Natural killer cell (primary cell): ENCODE measurements around the gene RUNDC1. TPM values are rescaled to one million over a fixed set of nuclear protein-coding genes. Genes with fewer than 3 reads are reported as not detected.
"Not testable (repeated sequence)": the region's sequence is repeated elsewhere in the genome, so short reads cannot be mapped to it uniquely, and the experiment has no call there.

Experiments
- ATAC-seq, 3 donors: fragments of 150-1000 bp in 2 of 3; fragments of 200-7000 bp in 1 of 3; cut with Tn5 transposase; 1 replicate in 1 of 3; 2 replicates in 2 of 3; pipeline ENCODE4 v1.10.0; 2021; ENCODE audit warnings: mild to moderate bottlenecking in 2 of 3, moderate library complexity in 2 of 3
- DNase-seq, 2 donors: peaks; one replicate each; pipeline versions ENCODE4 v3.0.0 to v3.0.0-alpha.2; 2013 to 2021; ENCODE audit warnings: mixed read lengths in 1 of 2
- H3K27ac ChIP-seq: one replicate; pipeline ENCODE4 v1.5.1; 2013; ENCODE audit warnings: mild to moderate bottlenecking, low read length
- H3K27me3 ChIP-seq: one replicate; pipeline ENCODE4 v1.6.1; 2013; ENCODE audit warnings: low read length; ENCODE audit not compliant: control insufficient read depth, insufficient read depth
- H3K36me3 ChIP-seq: one replicate; pipeline ENCODE4 v1.6.1; 2013; ENCODE audit warnings: low read length; ENCODE audit not compliant: control insufficient read depth, insufficient read depth
- H3K4me1 ChIP-seq: one replicate; pipeline ENCODE4 v1.6.1; 2013; ENCODE audit warnings: low read length; ENCODE audit not compliant: control insufficient read depth, insufficient read depth
- H3K4me3 ChIP-seq: one replicate; pipeline ENCODE4 v1.5.1; 2013; ENCODE audit warnings: low read length
- H3K9me3 ChIP-seq: one replicate; pipeline ENCODE4 v1.6.1; 2013; ENCODE audit warnings: low read length; ENCODE audit not compliant: control insufficient read depth, insufficient read depth
- H3K27ac Mint-ChIP-seq, 2 donors: one replicate each; pipeline ENCODE4 v1.8.0; 2022; ENCODE audit warnings: mild to moderate bottlenecking in 2 of 2, mixed read lengths in 2 of 2, moderate library complexity in 1 of 2
- H3K27me3 Mint-ChIP-seq, 2 donors: one replicate each; pipeline ENCODE4 v1.8.0; 2022; ENCODE audit warnings: low read depth in 2 of 2, mixed read lengths in 2 of 2
- H3K36me3 Mint-ChIP-seq: one replicate; pipeline ENCODE4 v1.8.0; 2022; ENCODE audit warnings: mixed read lengths
- H3K4me1 Mint-ChIP-seq, 2 donors: one replicate each; pipeline ENCODE4 v1.8.0; 2022; ENCODE audit warnings: mixed read lengths in 2 of 2
- H3K4me3 Mint-ChIP-seq: one replicate; pipeline ENCODE4 v1.8.0; 2022; ENCODE audit warnings: mild to moderate bottlenecking, moderate library complexity, mixed read lengths
- H3K9me3 Mint-ChIP-seq, 2 donors: one replicate each; pipeline ENCODE4 v1.8.0; 2022; ENCODE audit warnings: mixed read lengths in 2 of 2
- WGBS: methylation state at CpG from one replicate; pipeline ENCODE4 v1.1.7; 2013; ENCODE audit warnings: missing lambda C conversion rate; ENCODE audit not compliant: insufficient coverage; 5-methylcytosine and 5-hydroxymethylcytosine counted together
- intact Hi-C: fragments of 100-400 bp; cut with micrococcal nuclease; formaldehyde crosslinking; loops from one replicate; pipeline ENCODE4 v1.14.2; 2022
- total RNA-seq, 4 donors: library from RNA; stranded (reverse); fragments of 120-200 nt in 1 of 4; gene quantifications; one replicate each; pipeline versions ENCODE4 v1.2.3 to v1.2.4, GENCODE V29; 2013 to 2022
- TF ChIP-seq, protein P1 (sequence below): fragments of 200-600 bp; IDR thresholded peaks from one replicate; pipeline ENCODE4 v1.8.0; 2022; ENCODE audit warnings: antibody characterized with exemption

The RUNDC1 gene
- total RNA-seq, 3 donors from 2014 or later (not counting 1 experiment from before 2014, with no cell fraction given): 11.6 to 15.8 (median 14.6) TPM

DNA sequence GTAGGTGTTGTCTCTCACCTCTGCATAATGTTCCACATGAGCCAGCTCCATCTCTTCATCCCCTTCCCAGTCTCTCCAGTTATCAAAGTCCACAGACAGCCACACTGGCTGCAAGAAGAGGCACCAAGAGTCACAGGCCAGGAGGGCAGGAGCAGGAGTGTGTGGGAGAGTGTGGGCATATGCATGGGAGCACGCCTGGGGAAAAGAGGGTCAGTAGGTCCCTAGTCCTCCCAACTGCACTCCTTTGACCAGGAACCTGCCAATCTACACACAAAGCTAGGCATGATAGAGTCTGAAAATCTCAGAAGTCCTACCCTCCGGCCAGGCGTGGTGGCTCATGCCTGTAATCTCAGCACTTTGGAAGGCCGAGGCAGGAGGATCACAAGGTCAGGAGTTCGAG lies 8.8 kb upstream of the RUNDC1 start:
- intact Hi-C loops: no loop called here
- peaks cover 0 to 2% of the 10 kb centered on the region in 2 donors for H3K27me3 Mint-ChIP-seq
- DNase-seq (no peak), ATAC-seq (no peak)
- no peaks in the 10 kb centered on the region for H3K4me1 Mint-ChIP-seq
- 93% methylated on average over 5 of the region's 5 CpGs for WGBS
- H3K36me3 ChIP-seq: no peaks in the 10 kb centered on the region
- H3K27ac Mint-ChIP-seq: no peak overlapping the region
- no peaks in the 10 kb centered on the region for H3K4me1 ChIP-seq
- H3K9me3 Mint-ChIP-seq: no peaks in the 10 kb centered on the region
- H3K9me3 ChIP-seq: no peaks in the 10 kb centered on the region
- H3K36me3 Mint-ChIP-seq: no peaks in the 10 kb centered on the region
- H3K27me3 ChIP-seq: no peaks in the 10 kb centered on the region
- H3K4me3 Mint-ChIP-seq: no peak overlapping the region
- TF ChIP-seq, protein P1, sequence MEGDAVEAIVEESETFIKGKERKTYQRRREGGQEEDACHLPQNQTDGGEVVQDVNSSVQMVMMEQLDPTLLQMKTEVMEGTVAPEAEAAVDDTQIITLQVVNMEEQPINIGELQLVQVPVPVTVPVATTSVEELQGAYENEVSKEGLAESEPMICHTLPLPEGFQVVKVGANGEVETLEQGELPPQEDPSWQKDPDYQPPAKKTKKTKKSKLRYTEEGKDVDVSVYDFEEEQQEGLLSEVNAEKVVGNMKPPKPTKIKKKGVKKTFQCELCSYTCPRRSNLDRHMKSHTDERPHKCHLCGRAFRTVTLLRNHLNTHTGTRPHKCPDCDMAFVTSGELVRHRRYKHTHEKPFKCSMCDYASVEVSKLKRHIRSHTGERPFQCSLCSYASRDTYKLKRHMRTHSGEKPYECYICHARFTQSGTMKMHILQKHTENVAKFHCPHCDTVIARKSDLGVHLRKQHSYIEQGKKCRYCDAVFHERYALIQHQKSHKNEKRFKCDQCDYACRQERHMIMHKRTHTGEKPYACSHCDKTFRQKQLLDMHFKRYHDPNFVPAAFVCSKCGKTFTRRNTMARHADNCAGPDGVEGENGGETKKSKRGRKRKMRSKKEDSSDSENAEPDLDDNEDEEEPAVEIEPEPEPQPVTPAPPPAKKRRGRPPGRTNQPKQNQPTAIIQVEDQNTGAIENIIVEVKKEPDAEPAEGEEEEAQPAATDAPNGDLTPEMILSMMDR: no peak
- H3K27ac ChIP-seq: no peak overlapping the region
- H3K4me3 ChIP-seq: no peak overlapping the region

DNA sequence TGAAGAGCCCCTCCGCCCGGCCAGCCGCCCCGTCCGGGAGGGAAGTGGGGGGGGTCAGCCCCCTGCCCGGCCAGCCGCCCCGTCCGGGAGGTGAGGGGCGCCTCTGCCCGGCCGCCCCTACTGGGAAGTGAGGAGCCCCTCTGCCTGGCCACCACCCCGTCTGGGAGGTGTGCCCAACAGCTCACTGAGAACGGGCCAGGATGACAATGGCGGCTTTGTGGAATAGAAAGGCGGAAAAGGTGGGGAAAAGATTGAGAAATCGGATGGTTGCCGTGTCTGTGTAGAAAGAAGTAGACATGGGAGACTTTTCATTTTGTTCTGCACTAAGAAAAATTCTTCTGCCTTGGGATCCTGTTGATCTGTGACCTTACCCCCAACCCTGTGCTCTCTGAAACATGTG lies 7.0 kb upstream of the RUNDC1 start:
- 94% methylated on average over 3 of the region's 18 CpGs for WGBS
- H3K36me3 ChIP-seq, H3K4me1 Mint-ChIP-seq, H3K27ac Mint-ChIP-seq, DNase-seq, H3K36me3 Mint-ChIP-seq, ATAC-seq, H3K4me3 Mint-ChIP-seq, H3K27me3 ChIP-seq, H3K27me3 Mint-ChIP-seq, H3K4me1 ChIP-seq, H3K4me3 ChIP-seq, H3K9me3 Mint-ChIP-seq, H3K27ac ChIP-seq, H3K9me3 ChIP-seq, intact Hi-C loops: not testable (repeated sequence)

DNA sequence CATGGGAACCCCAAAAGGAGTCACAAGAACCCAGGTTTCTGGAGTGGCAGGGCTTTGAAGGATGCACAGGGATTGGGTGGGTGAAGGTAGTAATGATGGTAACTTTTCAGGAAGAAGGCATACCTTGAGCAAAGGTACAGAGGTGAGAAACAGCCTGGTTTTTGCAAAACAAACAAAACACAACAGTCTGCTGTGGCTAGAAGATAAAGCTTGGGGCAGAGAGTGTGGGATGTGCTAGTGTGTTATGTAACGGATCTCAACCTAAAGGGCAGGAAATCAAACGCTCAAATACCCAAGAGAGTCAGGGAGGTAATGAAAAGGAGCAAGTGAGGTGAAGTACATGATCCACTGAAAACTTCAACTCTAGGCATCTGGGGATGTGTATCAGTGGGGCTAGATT lies 5.1 kb upstream of the RUNDC1 start:
- Mint-ChIP-seq H3K27me3 (peaks cover 0 to 2% of the 10 kb centered on the region in 2 donors), H3K27ac (no peak overlapping the region), H3K36me3 (no peaks in the 10 kb centered on the region), H3K4me3 (no peak overlapping the region), H3K9me3 (no peaks in the 10 kb centered on the region), H3K4me1 (peaks cover 4 to 11% of the 10 kb centered on the region in 2 donors)
- no peak overlapping the region for H3K4me3 ChIP-seq
- no peak for ATAC-seq
- intact Hi-C loops: no loop called here
- TF ChIP-seq, protein P1: no peak
- peaks cover 7% of the 10 kb centered on the region for H3K4me1 ChIP-seq
- no peaks in the 10 kb centered on the region for H3K27me3 ChIP-seq
- no peak for DNase-seq
- no peaks in the 10 kb centered on the region for H3K36me3 ChIP-seq
- no peak overlapping the region for H3K27ac ChIP-seq
- no peaks in the 10 kb centered on the region for H3K9me3 ChIP-seq
- 58% methylated on average over 2 of the region's 2 CpGs for WGBS

DNA sequence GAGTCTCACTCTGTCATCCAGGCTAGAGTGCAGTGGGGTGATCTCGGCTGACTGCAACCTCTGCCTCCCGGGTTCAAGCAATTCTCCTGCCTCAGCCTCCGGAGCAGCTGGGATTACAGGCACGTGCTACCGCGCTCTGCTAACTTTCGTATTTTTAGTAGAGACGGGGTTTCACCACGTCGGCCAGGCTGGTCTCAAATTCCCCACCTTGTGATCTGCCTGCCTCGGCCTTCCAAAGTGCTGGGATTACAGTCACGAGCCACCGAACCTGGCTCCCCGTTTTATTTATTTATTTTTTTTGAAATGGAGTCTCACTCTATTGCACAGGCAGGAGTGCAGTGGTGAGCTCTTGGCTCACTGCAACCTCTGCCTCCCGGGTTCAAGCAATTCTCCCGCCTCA lies 4.7 kb upstream of the RUNDC1 start:
- H3K27ac ChIP-seq, H3K4me3 Mint-ChIP-seq, intact Hi-C loops, H3K9me3 ChIP-seq, H3K4me1 ChIP-seq, H3K36me3 Mint-ChIP-seq, H3K27ac Mint-ChIP-seq, H3K4me3 ChIP-seq, ATAC-seq, DNase-seq, H3K36me3 ChIP-seq, H3K27me3 Mint-ChIP-seq, H3K9me3 Mint-ChIP-seq, H3K27me3 ChIP-seq: not testable (repeated sequence)
- peaks cover 4 to 15% of the 10 kb centered on the region in 2 donors for H3K4me1 Mint-ChIP-seq
- WGBS: 92% methylated on average over 16 of the region's 16 CpGs
